ENCODE results near the gene DNAI2. TPM values are rescaled to one million over a fixed set of nuclear protein-coding genes. Genes with fewer than 3 reads are reported as not detected.

Gene DNAI2
- total RNA-seq, 4 donors from 2014 or later: 0.13 TPM; not detected in 3

GRCh38 chr17:74249590-74250270 is 24.3 kb upstream of the DNAI2 start:
- no peak overlapping the region for H3K4me3 ChIP-seq (replicated peaks in 1 of 3)
- TF ChIP-seq POLR2A (IDR thresholded peaks at IDR 0.05) (no peak), CTCF (IDR thresholded peaks at IDR 0.05) (no peak)
- H3K9me3 ChIP-seq: no peaks in the 10 kb centered on the region
- WGBS, 2 donors: 88 to 95% methylated on average over 11 of the region's 17 CpGs
- H3K4me1 ChIP-seq: no peaks in the 10 kb centered on the region
- no peaks in the 10 kb centered on the region for H3K27me3 ChIP-seq
- DNase-seq: no peak
- no peak overlapping the region for H3K27ac ChIP-seq
- intact Hi-C loops (cut with DNase I): no loop called here
- H3K36me3 ChIP-seq: no peaks in the 10 kb centered on the region

- Histone ChIP-seq H3K36me3 (no peaks in the 10 kb centered on the region), H3K4me3 (replicated peaks in 1 of 3) (no peak overlapping the region), H3K27me3 (no peaks in the 10 kb centered on the region), H3K9me3 (no peaks in the 10 kb centered on the region), H3K27ac (no peak overlapping the region), H3K4me1 (no peaks in the 10 kb centered on the region)
- DNase-seq: no peak
- no peak for TF ChIP-seq CTCF (IDR thresholded peaks at IDR 0.05)
- intact Hi-C loops (cut with DNase I): no loop called here
- WGBS, 2 donors: 76 to 88% methylated on average over 12 of the region's 12 CpGs
Observed at GRCh38 chr17:74250324-74250995, 23.6 kb upstream of the DNAI2 start.

GRCh38 chr17:74251051-74251450 is 23.0 kb upstream of the DNAI2 start:
- Histone ChIP-seq H3K27me3 (no peaks in the 10 kb centered on the region), H3K4me3 (replicated peaks in 1 of 3) (no peak overlapping the region), H3K36me3 (no peaks in the 10 kb centered on the region), H3K27ac (no peak overlapping the region), H3K4me1 (no peaks in the 10 kb centered on the region), H3K9me3 (no peaks in the 10 kb centered on the region)
- 93 to 97% methylated on average over 8 of the region's 8 CpGs for WGBS, 2 donors
- intact Hi-C loops (cut with DNase I): no loop called here
- TF ChIP-seq CTCF (IDR thresholded peaks at IDR 0.05) (no peak), POLR2A (IDR thresholded peaks at IDR 0.05) (no peak)
- DNase-seq: no peak

GRCh38 chr17:74251569-74251968 is 22.5 kb upstream of the DNAI2 start:
- intact Hi-C loops (cut with DNase I): no loop called here
- TF ChIP-seq CTCF (IDR thresholded peaks at IDR 0.05): no peak
- no peak for TF ChIP-seq POLR2A (IDR thresholded peaks at IDR 0.05)
- Histone ChIP-seq H3K27me3 (no peaks in the 10 kb centered on the region), H3K4me1 (no peaks in the 10 kb centered on the region), H3K36me3 (no peaks in the 10 kb centered on the region), H3K9me3 (no peaks in the 10 kb centered on the region), H3K4me3 (replicated peaks in 1 of 3) (no peak overlapping the region), H3K27ac (no peak overlapping the region)
- 91 to 95% methylated on average over 6 of the region's 6 CpGs for WGBS, 2 donors
- DNase-seq: no peak

GRCh38 chr17:74252211-74252610 is 21.8 kb upstream of the DNAI2 start:
- no peaks in the 10 kb centered on the region for H3K9me3 ChIP-seq
- no peak for TF ChIP-seq POLR2A (IDR thresholded peaks at IDR 0.05)
- TF ChIP-seq CTCF (IDR thresholded peaks at IDR 0.05): no peak
- no peak for DNase-seq
- no peak overlapping the region for H3K4me3 ChIP-seq (replicated peaks in 1 of 3)
- no peaks in the 10 kb centered on the region for H3K27me3 ChIP-seq
- WGBS, 2 donors: 83 to 84% methylated on average over 7 to 8 of the region's 8 CpGs
- no peak overlapping the region for H3K27ac ChIP-seq
- no peaks in the 10 kb centered on the region for H3K36me3 ChIP-seq
- no peaks in the 10 kb centered on the region for H3K4me1 ChIP-seq
- intact Hi-C loops (cut with DNase I): no loop called here

Measured in thyroid gland (tissue), 4 donors.